GM19438 (cell line): ENCODE measurements around the gene PALLD.
"Not testable (repeated sequence)": the region's sequence is repeated elsewhere in the genome, so short reads cannot be mapped to it uniquely, and the experiment has no call there.

Experiments
- ATAC-seq: cut with Tn5 transposase; IDR thresholded peaks from one replicate; pipeline ENCODE4 v1.9.1; 2021; ENCODE audit warnings: low read depth; ENCODE audit not compliant: unreplicated experiment

Gene PALLD

GRCh38 chr4:168719725-168720124 lies 222.9 kb downstream of the PALLD start:
- ATAC-seq = no peak

- ATAC-seq = no peak
Measured at GRCh38 chr4:168720396-168720900, 223.6 kb downstream of the PALLD start.

- ATAC-seq = no peak
Measured at GRCh38 chr4:168722391-168722790, 225.5 kb downstream of the PALLD start.

- no peak for ATAC-seq
Measured at GRCh38 chr4:168723020-168723419, 226.2 kb downstream of the PALLD start.

GRCh38 chr4:168723569-168723968 lies 226.7 kb downstream of the PALLD start:
- no peak for ATAC-seq

GRCh38 chr4:168724243-168724642 lies 227.4 kb downstream of the PALLD start:
- no peak for ATAC-seq

GRCh38 chr4:168724686-168725411 lies 228.0 kb downstream of the PALLD start:
- ATAC-seq = no peak

- ATAC-seq = no peak
Measured at GRCh38 chr4:168725930-168726329, 229.1 kb downstream of the PALLD start.

- not testable (repeated sequence) for ATAC-seq
Measured at GRCh38 chr4:168727181-168727580, 230.3 kb downstream of the PALLD start.

- no peak for ATAC-seq
Measured at GRCh38 chr4:168731006-168731636, 234.3 kb downstream of the PALLD start.

GRCh38 chr4:168731706-168732414 lies 235.0 kb downstream of the PALLD start:
- no peak for ATAC-seq

GRCh38 chr4:168732714-168733113 lies 235.9 kb downstream of the PALLD start:
- no peak for ATAC-seq

GRCh38 chr4:168734703-168735678 lies 238.1 kb downstream of the PALLD start:
- ATAC-seq = no peak

- ATAC-seq = no peak
Measured at GRCh38 chr4:168735735-168736134, 238.9 kb downstream of the PALLD start.

- no peak for ATAC-seq
Measured at GRCh38 chr4:168736860-168737805, 240.3 kb downstream of the PALLD start.

- no peak for ATAC-seq
Measured at GRCh38 chr4:168737806-168738172, 240.9 kb downstream of the PALLD start.

- ATAC-seq = no peak
Measured at GRCh38 chr4:168739886-168740285, 243.0 kb downstream of the PALLD start.

GRCh38 chr4:168740691-168741090 lies 243.8 kb downstream of the PALLD start:
- no peak for ATAC-seq
